H1 (cell line): ENCODE results near the gene CC2D1A. TPM values are rescaled to one million over a fixed set of nuclear protein-coding genes. Genes with fewer than 3 reads are reported as not detected.
A peak's percentile ranks its signal among the peaks of the same experiment; 100 is the strongest.

Experiments used
- BACH1 ChIP-seq: IDR thresholded peaks from 2 replicates; pipeline ENCODE4 v1.6.1; 2012; ENCODE audit warnings: low read length, improper control_type of control experiment
- CEBPB ChIP-seq: IDR thresholded peaks from 2 replicates; pipeline ENCODE4 v1.6.1; 2012; ENCODE audit warnings: low read depth, low read length
- CHD2 ChIP-seq: IDR thresholded peaks from 2 replicates; pipeline ENCODE4 v1.6.1; 2012; ENCODE audit warnings: low read length, improper control_type of control experiment
- CTBP2 ChIP-seq: IDR thresholded peaks from 2 replicates; pipeline ENCODE4 v1.7.0; 2011; ENCODE audit warnings: borderline replicate concordance, mild to moderate bottlenecking, moderate library complexity, mixed read lengths, low read length; ENCODE audit not compliant: insufficient read depth, insufficient read length
- EGR1 ChIP-seq: IDR thresholded peaks from 2 replicates; pipeline ENCODE4 v1.6.1; 2011; ENCODE audit warnings: low read depth, low read length, borderline replicate concordance
- JUN ChIP-seq: IDR thresholded peaks from 2 replicates; pipeline ENCODE4 v1.6.1; 2011; ENCODE audit warnings: low read depth, mild to moderate bottlenecking, improper control_type of control experiment, low read length
- JUND ChIP-seq: IDR thresholded peaks from 2 replicates; pipeline ENCODE4 v1.6.1; 2011; ENCODE audit warnings: mild to moderate bottlenecking, improper control_type of control experiment, low read length
- PHF8 ChIP-seq: fragments of 200-600 bp; sonication (generic); conservative IDR thresholded peaks from 2 replicates; pipeline ENCODE4 v1.7.1; 2012; ENCODE audit warnings: low read depth, mild to moderate bottlenecking, inconsistent platforms, low read length, moderate library complexity
- POU5F1 ChIP-seq: IDR thresholded peaks from 2 replicates; pipeline ENCODE4 v1.6.1; 2011; ENCODE audit warnings: low read depth, mild to moderate bottlenecking, low read length, moderate library complexity
- RFX5 ChIP-seq: IDR thresholded peaks from 2 replicates; pipeline ENCODE4 v1.6.1; 2011; ENCODE audit warnings: low read depth, low read length, improper control_type of control experiment, borderline replicate concordance
- RNF2 ChIP-seq: fragments of 200-900, 300-1000 bp; sonication (generic); IDR thresholded peaks from 2 replicates; pipeline ENCODE4 v1.7.1; 2016; ENCODE audit warnings: borderline replicate concordance, low read depth, mild to moderate bottlenecking, antibody characterized with exemption, low read length; ENCODE audit not compliant: poor library complexity, severe bottlenecking; ENCODE audit errors: missing control alignments
- RXRA ChIP-seq: IDR thresholded peaks from 2 replicates; pipeline ENCODE4 v1.6.1; 2011; ENCODE audit warnings: low read depth, mild to moderate bottlenecking, low read length, moderate library complexity; ENCODE audit not compliant: insufficient read depth
- SAP30 ChIP-seq: fragments of 300-600 bp; sonication (generic); IDR thresholded peaks from 2 replicates; pipeline ENCODE4 v1.7.1; 2012; ENCODE audit warnings: low read length, moderate library complexity, mild to moderate bottlenecking, inconsistent platforms; ENCODE audit not compliant: insufficient read depth, insufficient replicate concordance
- SIRT6 ChIP-seq: IDR thresholded peaks from one replicate; pipeline ENCODE4 v1.7.1; 2012; ENCODE audit warnings: low read length, inconsistent platforms
- SIX5 ChIP-seq: IDR thresholded peaks from 2 replicates; pipeline ENCODE4 v1.6.1; 2011; ENCODE audit warnings: mild to moderate bottlenecking, low read depth, low read length
- SP1 ChIP-seq: IDR thresholded peaks from 2 replicates; pipeline ENCODE4 v1.6.1; 2011; ENCODE audit warnings: low read depth, low read length
- TEAD4 ChIP-seq: IDR thresholded peaks from 2 replicates; pipeline ENCODE4 v1.6.1; 2012; ENCODE audit warnings: low read depth, low read length, inconsistent platforms, mixed read lengths
- YY1 ChIP-seq: IDR thresholded peaks from 2 replicates; pipeline ENCODE4 v1.6.1; 2011; ENCODE audit warnings: low read depth, mild to moderate bottlenecking, low read length
- ZNF274 ChIP-seq: IDR thresholded peaks from 2 replicates; pipeline ENCODE4 v1.7.0; 2012; ENCODE audit warnings: low read length, borderline replicate concordance; ENCODE audit errors: extremely low read depth
- polyA plus RNA-seq, 7 experiments: library from polyadenylated mRNA; depleted of rRNA in 3 of 7; stranded (reverse) in 5 of 7; unstranded in 2 of 7; fragments of >200 nt in 5 of 7; fragments of 200-250 nt in 2 of 7; gene quantifications; 1 replicate in 5 of 7; 2 replicates in 1 of 7; 4 replicates in 1 of 7; pipeline versions ENCODE4 v1.2.1 to v1.2.3, GENCODE V29; 2011 to 2013; ENCODE audit warnings: missing spikeins in 2 of 7, mixed read lengths in 2 of 7
- total RNA-seq: library from RNA; stranded (reverse); fragmentation: NEBNext Ultra II Directional; extraction: Animal tissue kit (Norgen Biotek cat#: 25700); gene quantifications from 2 replicates; pipeline ENCODE4 v1.2.1, GENCODE V29; 2021
- TF ChIP-seq, protein P1 (sequence below): IDR thresholded peaks from 2 replicates; pipeline ENCODE4 v1.6.1; 2012; ENCODE audit warnings: low read length, inconsistent platforms
- TF ChIP-seq, protein P2 (sequence below), 3 experiments: IDR thresholded peaks; 1 replicate in 2 of 3; 2 replicates in 1 of 3; pipeline versions ENCODE4 v1.5.1 to v1.6.1; 2011; ENCODE audit warnings: low read length in 3 of 3, mild to moderate bottlenecking in 3 of 3, inconsistent platforms in 2 of 3, low read depth in 1 of 3, moderate library complexity in 1 of 3; ENCODE audit not compliant: insufficient read depth in 1 of 3; ENCODE audit errors: control extremely low read depth in 1 of 3

CC2D1A gene
- total and polyA plus RNA-seq, 2 of the 8 experiments (the other 6 are each of a cell fraction or from before 2014, with no cell fraction given): 12.5 to 33.0 TPM

DNA sequence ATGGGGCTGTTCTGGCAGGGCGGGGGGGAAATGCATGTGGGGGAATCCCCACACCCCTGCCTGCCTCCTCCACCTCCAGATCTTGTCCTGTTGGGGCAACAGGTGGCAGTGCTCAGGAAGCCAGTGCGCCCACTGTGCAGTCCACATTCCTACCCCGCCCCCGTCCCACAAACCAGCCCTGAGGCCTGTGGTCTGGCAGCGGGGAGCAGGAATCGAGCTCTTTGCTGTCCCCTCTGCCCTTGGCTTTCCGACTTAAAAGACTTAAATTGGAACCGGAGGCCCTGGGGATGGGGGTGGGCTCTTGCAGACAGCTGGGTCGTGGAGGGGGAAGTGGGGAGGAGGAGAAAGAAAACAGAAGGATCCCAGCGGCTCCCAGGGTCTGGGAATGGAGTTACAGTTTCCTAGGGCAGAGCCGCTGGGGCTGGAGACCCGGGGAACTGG lies 24.7 kb upstream of the CC2D1A start (continued):
- TF ChIP-seq YY1: 0 out of 2 replicates have a peak, but pooled peaks have one; percentile 6
- TF ChIP-seq CEBPB: no peak
- TF ChIP-seq SP1: peak; percentile 58; the same call in 1 of the 2 replicates
- TF ChIP-seq, protein P1, sequence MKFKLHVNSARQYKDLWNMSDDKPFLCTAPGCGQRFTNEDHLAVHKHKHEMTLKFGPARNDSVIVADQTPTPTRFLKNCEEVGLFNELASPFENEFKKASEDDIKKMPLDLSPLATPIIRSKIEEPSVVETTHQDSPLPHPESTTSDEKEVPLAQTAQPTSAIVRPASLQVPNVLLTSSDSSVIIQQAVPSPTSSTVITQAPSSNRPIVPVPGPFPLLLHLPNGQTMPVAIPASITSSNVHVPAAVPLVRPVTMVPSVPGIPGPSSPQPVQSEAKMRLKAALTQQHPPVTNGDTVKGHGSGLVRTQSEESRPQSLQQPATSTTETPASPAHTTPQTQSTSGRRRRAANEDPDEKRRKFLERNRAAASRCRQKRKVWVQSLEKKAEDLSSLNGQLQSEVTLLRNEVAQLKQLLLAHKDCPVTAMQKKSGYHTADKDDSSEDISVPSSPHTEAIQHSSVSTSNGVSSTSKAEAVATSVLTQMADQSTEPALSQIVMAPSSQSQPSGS: no peak
- no peak for TF ChIP-seq SIRT6
- TF ChIP-seq ZNF274: no peak
- peak; percentile 91 for TF ChIP-seq TEAD4
- peak; percentile 49; the same call in 1 of the 2 replicates for TF ChIP-seq BACH1
- TF ChIP-seq RXRA: no peak
- TF ChIP-seq SAP30: no peak
- TF ChIP-seq POU5F1: no peak
- TF ChIP-seq, protein P2, sequence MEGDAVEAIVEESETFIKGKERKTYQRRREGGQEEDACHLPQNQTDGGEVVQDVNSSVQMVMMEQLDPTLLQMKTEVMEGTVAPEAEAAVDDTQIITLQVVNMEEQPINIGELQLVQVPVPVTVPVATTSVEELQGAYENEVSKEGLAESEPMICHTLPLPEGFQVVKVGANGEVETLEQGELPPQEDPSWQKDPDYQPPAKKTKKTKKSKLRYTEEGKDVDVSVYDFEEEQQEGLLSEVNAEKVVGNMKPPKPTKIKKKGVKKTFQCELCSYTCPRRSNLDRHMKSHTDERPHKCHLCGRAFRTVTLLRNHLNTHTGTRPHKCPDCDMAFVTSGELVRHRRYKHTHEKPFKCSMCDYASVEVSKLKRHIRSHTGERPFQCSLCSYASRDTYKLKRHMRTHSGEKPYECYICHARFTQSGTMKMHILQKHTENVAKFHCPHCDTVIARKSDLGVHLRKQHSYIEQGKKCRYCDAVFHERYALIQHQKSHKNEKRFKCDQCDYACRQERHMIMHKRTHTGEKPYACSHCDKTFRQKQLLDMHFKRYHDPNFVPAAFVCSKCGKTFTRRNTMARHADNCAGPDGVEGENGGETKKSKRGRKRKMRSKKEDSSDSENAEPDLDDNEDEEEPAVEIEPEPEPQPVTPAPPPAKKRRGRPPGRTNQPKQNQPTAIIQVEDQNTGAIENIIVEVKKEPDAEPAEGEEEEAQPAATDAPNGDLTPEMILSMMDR (IDR thresholded peaks at IDR 0.05; ENCODE audit: control extremely low read depth in 1 of 3, insufficient read depth in 1 of 3, low read depth in 1 of 3, low read length in 3 of 3): peak in 2 of 3 experiments; percentile 32 to 33; a peak in 2 of 4 replicates
- no peak for TF ChIP-seq SIX5
- peak; percentile 15 for TF ChIP-seq CTBP2
- no peak for TF ChIP-seq PHF8
- TF ChIP-seq RNF2: no peak
- TF ChIP-seq JUN: no peak
- no peak for TF ChIP-seq RFX5
- peak; percentile 67; the same call in 1 of the 2 replicates for TF ChIP-seq EGR1
- TF ChIP-seq JUND: no peak
- no peak for TF ChIP-seq CHD2
